Ishikawa (cell line): ENCODE results near the gene IL12A.

Experiments used
- FOXM1 ChIP-seq: IDR thresholded peaks from 2 replicates; pipeline ENCODE4 v1.6.1; 2012; ENCODE audit warnings: low read depth, borderline replicate concordance
- MAX ChIP-seq: IDR thresholded peaks from 2 replicates; pipeline ENCODE4 v1.6.1; 2012

GRCh38 chr3:159947220-159947619 lies 41.4 kb upstream of the IL12A start:
- TF ChIP-seq FOXM1 (no peak), MAX (no peak)
